Muscle layer of colon (tissue), 2 donors: ENCODE data around the gene CENPV.

Experiments used
- H3K27ac ChIP-seq: one replicate; pipeline ENCODE4 v1.7.0; 2013; ENCODE audit warnings: low read depth, mild to moderate bottlenecking, low read length, moderate library complexity
- H3K27me3 ChIP-seq, 2 donors: one replicate each; pipeline ENCODE4 v1.7.0; 2013; ENCODE audit warnings: low read length in 2 of 2, mild to moderate bottlenecking in 2 of 2; ENCODE audit not compliant: insufficient read depth in 2 of 2, control insufficient read depth in 1 of 2
- H3K36me3 ChIP-seq: one replicate; pipeline ENCODE4 v1.7.0; 2013; ENCODE audit warnings: mild to moderate bottlenecking, low read length; ENCODE audit not compliant: insufficient read depth
- H3K4me1 ChIP-seq: one replicate; pipeline ENCODE4 v1.7.0; 2013; ENCODE audit warnings: mild to moderate bottlenecking, low read length; ENCODE audit not compliant: insufficient read depth
- H3K4me3 ChIP-seq, 2 donors: one replicate each; pipeline ENCODE4 v1.7.0; 2013; ENCODE audit warnings: low read length in 2 of 2, low read depth in 1 of 2, mild to moderate bottlenecking in 1 of 2, moderate library complexity in 1 of 2
- H3K9ac ChIP-seq: one replicate; pipeline ENCODE4 v1.7.0; 2013; ENCODE audit warnings: low read length
- H3K9me3 ChIP-seq: one replicate; pipeline ENCODE4 v1.7.0; 2013; ENCODE audit warnings: mild to moderate bottlenecking, low read length
- donor health status: abdominal sarcoma.
- donor health status: Adenocarcinoma of cecum.

Gene CENPV

DNA sequence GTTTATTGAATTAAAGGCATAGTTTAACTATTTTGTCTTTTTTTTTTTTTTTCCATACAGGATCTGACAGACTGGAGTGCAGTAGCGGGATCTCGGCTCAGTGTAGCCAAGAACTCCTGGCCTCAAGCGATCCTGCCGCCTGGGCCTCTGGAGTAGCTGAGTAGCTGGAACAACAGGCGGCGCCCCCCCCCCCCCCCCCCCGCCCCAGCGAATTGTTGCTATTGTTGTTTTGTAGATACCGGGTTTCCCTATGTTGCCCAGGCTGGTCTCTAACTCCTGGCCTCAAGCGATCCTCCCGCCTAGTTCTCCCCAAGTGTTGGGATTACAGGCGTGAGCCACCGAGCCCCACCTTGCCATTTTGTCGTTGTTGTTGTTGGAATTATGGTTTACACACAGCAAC is 1.3 kb upstream of the CENPV start:
- Histone ChIP-seq H3K4me3 (no peak overlapping the region), H3K4me1 (peaks cover 7% of the 10 kb centered on the region), H3K9ac (no peak overlapping the region), H3K36me3 (no peaks in the 10 kb centered on the region), H3K9me3 (no peaks in the 10 kb centered on the region), H3K27me3 (peaks cover 6 to 10% of the 10 kb centered on the region in 2 donors), H3K27ac (no peak overlapping the region)

DNA sequence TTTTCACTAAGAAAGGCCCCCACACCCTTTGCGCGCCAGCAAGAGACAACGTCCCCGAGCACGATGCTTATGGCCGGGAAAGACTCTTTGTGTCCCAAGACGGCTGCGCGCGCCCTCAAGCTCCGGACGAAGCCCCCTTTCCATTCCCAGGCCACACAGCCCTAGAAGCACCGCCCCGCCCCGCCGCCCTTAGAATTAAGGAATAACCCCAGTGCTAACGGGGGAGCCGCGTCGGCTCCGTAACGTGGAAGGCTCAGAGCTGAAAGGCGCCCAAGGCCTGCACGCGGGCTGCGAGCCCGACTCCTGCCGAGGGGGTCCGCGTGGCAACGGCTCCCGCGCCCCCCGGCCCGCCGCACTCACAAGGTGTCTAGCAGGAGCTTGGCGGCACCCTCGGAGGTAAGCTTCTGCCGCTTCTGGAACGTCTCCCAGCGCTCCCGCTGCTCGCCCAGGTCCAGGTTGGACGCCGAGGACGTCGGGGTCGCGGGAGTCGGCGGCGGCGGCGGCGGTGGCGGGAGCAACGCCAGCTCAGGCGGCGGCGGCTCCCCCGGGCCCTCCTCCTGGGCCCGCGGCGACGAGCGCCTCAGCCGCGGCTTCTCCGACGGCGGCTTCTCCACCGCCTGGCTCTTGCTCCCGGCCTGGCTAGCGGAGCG is 477 bp downstream of the CENPV start:
- Histone ChIP-seq H3K9me3 (no peaks in the 10 kb centered on the region), H3K9ac (no peak overlapping the region), H3K27ac (no peak overlapping the region), H3K36me3 (no peaks in the 10 kb centered on the region), H3K4me1 (peaks cover 7% of the 10 kb centered on the region), H3K27me3 (peaks cover 6 to 10% of the 10 kb centered on the region in 2 donors), H3K4me3 (peak overlapping the region; percentile 54 to 66)

DNA sequence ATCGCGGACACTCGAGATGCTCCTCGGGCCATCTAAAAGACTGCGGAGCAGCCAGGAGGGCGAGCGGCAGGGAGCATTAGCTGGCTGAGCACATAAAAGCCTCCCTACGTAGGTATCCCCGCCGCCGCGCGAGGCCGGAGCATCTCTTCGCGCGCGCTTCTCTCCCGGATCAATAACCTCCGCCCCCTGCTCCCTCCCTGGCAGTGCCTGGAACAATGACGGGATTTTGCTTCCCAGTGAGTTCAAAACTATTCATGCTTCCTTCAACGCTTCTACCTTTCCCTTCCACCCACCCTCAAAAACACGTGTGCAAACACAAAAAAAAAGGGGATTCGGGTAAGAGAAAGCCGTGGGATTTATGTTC is 984 bp downstream of the CENPV start:
- H3K36me3 ChIP-seq: no peaks in the 10 kb centered on the region
- no peaks in the 10 kb centered on the region for H3K9me3 ChIP-seq
- H3K4me3 ChIP-seq: peak overlapping the region; percentile 54 to 66
- H3K27me3 ChIP-seq: peaks cover 6 to 10% of the 10 kb centered on the region in 2 donors
- no peak overlapping the region for H3K27ac ChIP-seq
- H3K4me1 ChIP-seq: peaks cover 7% of the 10 kb centered on the region
- no peak overlapping the region for H3K9ac ChIP-seq

DNA sequence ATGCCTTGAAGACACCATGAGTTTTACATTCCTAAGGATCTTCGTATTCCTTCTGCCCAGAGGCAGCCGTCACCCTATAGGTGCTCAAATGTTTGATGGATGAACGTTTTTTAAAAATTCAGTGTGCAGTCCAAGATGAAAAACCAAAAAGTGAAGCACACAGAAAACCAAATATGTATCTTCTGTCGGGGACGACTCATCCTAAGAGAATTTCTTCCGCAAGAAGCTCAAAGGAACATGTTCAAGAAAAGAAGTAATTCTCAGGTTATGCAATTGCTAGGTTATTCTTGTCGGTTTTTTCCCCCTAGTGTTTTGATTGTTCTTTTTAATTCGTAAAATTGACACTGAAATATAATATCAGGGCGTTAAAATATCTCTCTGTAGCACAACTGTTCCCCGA is 1.4 kb downstream of the CENPV start:
- Histone ChIP-seq H3K27me3 (peaks cover 6 to 10% of the 10 kb centered on the region in 2 donors), H3K4me3 (peak overlapping the region in 1 of 2 donors; percentile 66), H3K27ac (no peak overlapping the region), H3K9me3 (no peaks in the 10 kb centered on the region), H3K9ac (no peak overlapping the region), H3K36me3 (no peaks in the 10 kb centered on the region), H3K4me1 (peaks cover 7% of the 10 kb centered on the region)

DNA sequence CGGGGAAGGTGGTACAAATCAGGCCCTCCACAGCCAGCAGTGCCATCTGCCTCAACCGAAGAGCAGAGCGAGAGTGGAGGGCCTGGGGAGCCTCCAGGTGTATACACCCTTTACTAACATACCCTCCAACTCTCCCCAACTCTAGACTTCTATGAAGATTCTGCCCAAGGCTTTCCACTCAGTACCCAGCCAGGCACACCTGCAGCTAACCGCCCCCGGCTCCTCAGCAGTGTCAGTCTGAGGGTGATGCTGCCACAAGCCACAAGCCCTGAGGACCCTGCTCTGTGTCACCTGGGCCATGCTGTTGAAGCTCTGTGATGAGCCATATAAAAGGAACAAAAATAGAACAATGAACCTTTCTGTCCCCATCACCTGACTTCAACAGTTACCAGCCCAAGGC is 3.8 kb downstream of the CENPV start:
- no peak overlapping the region for H3K27ac ChIP-seq
- H3K27me3 ChIP-seq: peaks cover 6 to 10% of the 10 kb centered on the region in 2 donors
- no peak overlapping the region for H3K4me3 ChIP-seq
- H3K9me3 ChIP-seq: no peaks in the 10 kb centered on the region
- no peaks in the 10 kb centered on the region for H3K36me3 ChIP-seq
- H3K9ac ChIP-seq: no peak overlapping the region
- peaks cover 7% of the 10 kb centered on the region for H3K4me1 ChIP-seq

DNA sequence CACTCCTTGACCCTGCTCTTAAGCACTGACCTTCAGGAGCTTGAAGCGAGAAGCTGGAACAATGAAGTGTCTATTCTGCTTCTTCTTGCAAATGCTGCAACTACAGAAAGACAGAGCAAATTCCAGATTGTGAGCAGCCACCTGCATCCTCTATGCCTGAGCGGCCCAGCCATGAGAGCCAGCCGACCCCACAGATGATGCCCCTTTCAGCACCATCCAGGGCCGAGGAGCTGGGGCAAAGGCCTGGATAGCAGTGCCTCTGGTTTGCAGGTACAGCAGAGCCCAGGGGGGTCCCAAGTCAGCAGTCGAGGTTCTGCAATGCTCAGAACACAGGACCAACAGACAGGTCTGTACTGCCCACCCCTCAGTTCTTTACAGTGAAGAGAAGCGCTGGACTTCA is 4.7 kb downstream of the CENPV start:
- H3K27me3 ChIP-seq: peaks cover 6 to 10% of the 10 kb centered on the region in 2 donors
- H3K9ac ChIP-seq: no peak overlapping the region
- no peak overlapping the region for H3K27ac ChIP-seq
- H3K9me3 ChIP-seq: no peaks in the 10 kb centered on the region
- H3K36me3 ChIP-seq: no peaks in the 10 kb centered on the region
- H3K4me3 ChIP-seq: no peak overlapping the region
- H3K4me1 ChIP-seq: peaks cover 7% of the 10 kb centered on the region

DNA sequence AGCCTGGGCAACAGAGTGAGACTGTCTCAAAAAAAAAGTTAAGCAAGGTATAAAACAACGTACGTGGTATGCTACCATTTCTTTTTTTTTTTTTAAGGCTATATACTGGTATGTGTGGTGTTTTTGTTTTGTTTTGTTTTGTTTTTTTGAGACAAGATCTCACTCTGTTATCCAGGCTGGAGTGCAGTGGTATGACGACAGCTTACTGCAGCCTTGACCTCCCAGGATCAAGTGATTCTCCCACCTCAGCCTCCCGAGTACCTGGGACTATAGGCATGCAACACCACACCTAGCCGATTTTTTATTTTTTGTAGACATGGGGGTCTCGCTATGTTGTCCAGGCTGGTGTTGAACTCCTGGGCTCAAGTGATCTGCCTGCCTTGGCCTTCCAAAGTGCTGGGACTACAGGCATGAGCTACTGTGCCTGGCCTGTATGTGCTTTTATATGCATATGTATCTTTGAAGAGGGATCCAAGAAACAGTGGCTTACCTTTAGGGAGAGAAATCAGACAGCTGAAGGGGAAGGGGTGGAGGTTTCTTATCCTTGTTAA is 6.5 kb downstream of the CENPV start:
- Histone ChIP-seq H3K4me1 (peaks cover under 1% of the 10 kb centered on the region), H3K4me3 (no peak overlapping the region), H3K27me3 (peaks cover 0 to under 1% of the 10 kb centered on the region in 2 donors), H3K36me3 (no peaks in the 10 kb centered on the region), H3K27ac (no peak overlapping the region), H3K9ac (no peak overlapping the region), H3K9me3 (no peaks in the 10 kb centered on the region)

DNA sequence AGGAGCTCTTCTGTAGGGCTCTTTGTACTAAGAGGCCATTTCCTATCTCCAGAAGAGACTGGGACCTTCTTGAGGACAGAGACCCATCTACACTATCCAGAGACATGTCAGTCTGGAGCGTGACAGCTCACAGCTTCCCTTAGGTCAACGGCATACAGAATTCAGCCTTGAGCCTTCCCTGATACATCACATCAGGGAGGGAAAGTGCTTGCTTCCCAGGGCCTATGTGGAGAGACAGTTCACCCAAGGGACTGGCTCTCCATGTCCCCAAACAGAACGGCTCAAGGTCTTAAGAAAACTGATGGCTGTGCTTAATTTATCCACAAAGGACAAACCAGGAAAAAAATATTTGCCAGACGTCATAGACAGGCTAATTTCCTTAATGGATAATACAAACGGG is 7.7 kb downstream of the CENPV start:
- no peaks in the 10 kb centered on the region for H3K9me3 ChIP-seq
- H3K27ac ChIP-seq: no peak overlapping the region
- no peaks in the 10 kb centered on the region for H3K4me1 ChIP-seq
- H3K27me3 ChIP-seq: no peaks in the 10 kb centered on the region
- no peak overlapping the region for H3K9ac ChIP-seq
- no peaks in the 10 kb centered on the region for H3K36me3 ChIP-seq
- H3K4me3 ChIP-seq: no peak overlapping the region

DNA sequence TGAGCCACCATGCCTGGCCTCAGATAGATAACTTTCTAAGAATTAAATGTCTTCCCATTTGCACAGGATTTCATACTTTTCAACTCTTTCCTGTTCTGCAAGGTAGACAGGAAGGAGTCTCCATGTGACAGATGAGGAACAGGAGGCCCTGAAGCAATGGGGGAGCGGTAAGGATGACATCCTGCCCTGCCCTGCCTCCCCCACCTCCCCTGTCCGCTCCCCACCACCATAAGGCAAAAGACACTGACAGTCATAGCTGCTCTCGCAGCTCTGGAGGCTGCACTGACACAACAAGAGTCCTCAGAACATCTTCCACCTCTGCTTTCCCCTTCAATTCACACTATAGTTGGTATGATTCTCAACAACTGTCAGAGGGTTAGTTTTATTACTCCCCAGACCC is 9.7 kb downstream of the CENPV start:
- Histone ChIP-seq H3K36me3 (no peaks in the 10 kb centered on the region), H3K9ac (no peak overlapping the region), H3K27me3 (no peaks in the 10 kb centered on the region), H3K9me3 (no peaks in the 10 kb centered on the region), H3K4me1 (no peaks in the 10 kb centered on the region), H3K4me3 (no peak overlapping the region), H3K27ac (no peak overlapping the region)

DNA sequence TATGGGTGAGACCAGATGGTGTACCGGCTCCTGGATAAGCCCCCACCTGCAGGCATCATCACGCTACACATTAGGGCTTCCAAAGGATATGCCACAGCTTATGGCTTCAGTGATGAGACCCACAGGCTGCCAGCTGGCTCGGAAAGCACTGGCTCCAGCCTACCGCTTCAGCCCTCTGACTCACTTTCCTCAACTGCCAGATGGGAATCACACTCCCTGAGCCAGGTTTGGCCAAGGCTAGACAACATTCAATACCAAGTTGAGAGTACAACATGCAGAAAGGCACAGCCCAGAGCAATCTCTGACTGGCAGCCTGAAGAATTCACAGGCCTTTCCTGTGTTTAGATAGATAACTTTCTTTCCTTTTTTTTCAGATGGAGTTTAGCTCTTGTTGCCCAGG is 10.3 kb downstream of the CENPV start:
- no peak overlapping the region for H3K4me3 ChIP-seq
- H3K4me1 ChIP-seq: no peaks in the 10 kb centered on the region
- no peaks in the 10 kb centered on the region for H3K36me3 ChIP-seq
- no peaks in the 10 kb centered on the region for H3K27me3 ChIP-seq
- H3K27ac ChIP-seq: no peak overlapping the region
- H3K9me3 ChIP-seq: no peaks in the 10 kb centered on the region
- no peak overlapping the region for H3K9ac ChIP-seq

DNA sequence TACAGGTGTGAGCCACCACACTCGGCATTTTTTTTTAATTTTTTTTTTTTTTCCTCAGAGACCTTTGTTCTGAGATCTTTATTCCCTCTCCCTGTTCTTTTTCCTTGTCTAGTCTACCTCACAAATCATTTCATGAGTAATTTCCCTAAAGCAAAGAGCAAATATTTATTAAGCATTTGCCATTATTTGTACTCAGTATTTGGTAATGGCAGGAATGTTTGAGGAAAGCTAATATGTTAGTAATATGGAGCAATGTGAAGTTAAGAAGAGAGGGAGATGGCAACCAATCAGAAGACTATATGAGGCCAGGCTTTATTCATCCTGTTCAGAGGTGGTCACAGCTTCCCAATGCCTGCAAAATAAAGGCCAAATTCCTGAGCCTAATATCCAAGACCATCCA is 13.3 kb downstream of the CENPV start:
- Histone ChIP-seq H3K9me3 (no peaks in the 10 kb centered on the region), H3K27me3 (no peaks in the 10 kb centered on the region), H3K4me1 (no peaks in the 10 kb centered on the region), H3K27ac (no peak overlapping the region), H3K36me3 (no peaks in the 10 kb centered on the region), H3K4me3 (no peak overlapping the region), H3K9ac (no peak overlapping the region)

DNA sequence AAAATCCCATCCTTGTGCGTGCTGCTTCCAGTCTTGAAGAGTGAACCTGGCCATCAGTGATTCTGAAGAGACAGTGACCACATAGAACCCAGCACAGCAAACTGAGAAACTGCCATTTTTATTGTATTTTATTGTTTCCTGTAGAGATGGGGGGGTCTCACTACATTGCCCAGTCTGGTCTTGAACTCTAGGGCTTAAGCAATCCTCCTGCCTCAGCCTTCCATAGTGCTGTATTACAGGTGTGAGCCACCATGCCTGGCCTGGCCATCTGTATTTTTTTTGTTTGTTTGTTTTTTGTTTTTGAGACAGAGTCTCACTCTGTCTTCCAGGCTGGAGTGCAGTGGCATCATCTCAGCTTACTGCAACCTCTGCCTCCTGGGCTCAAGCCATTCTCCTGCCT is 13.9 kb downstream of the CENPV start:
- H3K36me3 ChIP-seq: no peaks in the 10 kb centered on the region
- H3K27me3 ChIP-seq: no peaks in the 10 kb centered on the region
- no peak overlapping the region for H3K9ac ChIP-seq
- H3K27ac ChIP-seq: no peak overlapping the region
- H3K9me3 ChIP-seq: no peaks in the 10 kb centered on the region
- no peaks in the 10 kb centered on the region for H3K4me1 ChIP-seq
- H3K4me3 ChIP-seq: no peak overlapping the region
